ENCODE results near the gene GDPGP1. TPM values are rescaled to one million over a fixed set of nuclear protein-coding genes. Genes with fewer than 3 reads are reported as not detected.
"Not testable (repeated sequence)": the region's sequence is repeated elsewhere in the genome, so short reads cannot be mapped to it uniquely, and the experiment has no call there.

GDPGP1 gene
- total and polyA plus RNA-seq, 2 of the 4 experiments (the other 2 are of a cell fraction): 2.3 to 4.1 TPM

DNA sequence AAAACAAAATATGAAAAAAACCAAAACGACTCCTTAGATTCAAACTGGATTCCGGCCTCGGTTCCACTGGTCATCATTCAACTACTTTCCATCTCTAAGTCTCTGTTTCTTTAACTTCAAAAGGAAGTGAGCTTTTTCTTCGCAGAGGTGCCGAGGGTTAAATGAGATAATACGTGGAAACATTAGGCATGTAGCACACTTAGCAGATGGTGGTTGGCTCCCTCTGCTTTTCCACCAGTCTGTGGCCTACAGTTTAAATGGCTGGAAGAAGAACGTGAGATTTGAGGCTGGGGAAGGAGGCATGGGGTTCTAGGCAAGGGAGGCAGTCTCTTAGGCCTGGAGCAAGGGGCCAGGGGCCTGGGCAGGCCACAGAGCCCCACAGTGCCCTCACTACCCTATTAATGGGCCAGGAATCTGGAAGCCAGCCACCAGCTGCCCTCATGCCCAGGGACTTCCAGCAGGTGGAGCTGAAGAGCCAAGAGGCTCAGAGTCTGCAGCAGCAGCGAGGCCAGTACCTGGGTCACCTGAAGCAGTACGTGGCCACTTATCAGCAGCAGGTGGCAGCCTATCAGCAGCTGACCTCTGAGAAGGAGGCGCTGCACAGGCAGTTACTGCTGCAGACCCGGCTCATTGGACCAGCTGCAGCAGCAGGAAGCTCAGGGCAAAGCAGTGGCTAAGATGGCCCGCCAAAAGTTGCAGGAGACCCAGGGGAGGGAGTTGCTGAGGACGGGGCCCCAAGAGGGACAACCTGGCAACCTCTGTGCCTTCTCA is 59.2 kb downstream of the GDPGP1 start:
- H2AFZ ChIP-seq (replicated peaks; ENCODE audit: low read length, poor library complexity): peak overlapping the region; percentile 23
- in situ Hi-C loops (cut with MboI; ENCODE audit: low sequenced_read_pairs); H3K4me2 ChIP-seq (ENCODE audit: low read depth, low read length); H3K18ac ChIP-seq (ENCODE audit: low read depth, low read length); intact Hi-C loops (cut with micrococcal nuclease); H2BK15ac ChIP-seq (ENCODE audit: low read depth, low read length); H3K14ac ChIP-seq (replicated peaks; ENCODE audit: low read depth, low read length); H4K20me1 ChIP-seq (ENCODE audit: insufficient read depth, low read length); BruUV-seq (replicated peaks); H3K56ac ChIP-seq (ENCODE audit: extremely low read depth, insufficient read depth, low read length); H4K91ac ChIP-seq (ENCODE audit: insufficient read depth, low read depth, low read length); H3K27ac ChIP-seq (ENCODE audit: insufficient read depth, low read length); H3K4me3 ChIP-seq (ENCODE audit: insufficient read depth, low read depth, low read length); dilution Hi-C loops (cut with HindIII; ENCODE audit: low sequenced_read_pairs, unreplicated experiment); H3K4ac ChIP-seq (ENCODE audit: low read depth, low read length); H3K79me1 ChIP-seq (ENCODE audit: low read depth in 1 of 2, low read length in 2 of 2); H3K4me1 ChIP-seq (ENCODE audit: control insufficient read depth, insufficient read depth, low read length); H3K9me1 ChIP-seq (ENCODE audit: insufficient read depth, low read length); H4K5ac ChIP-seq (ENCODE audit: low read depth, low read length); H3K9ac ChIP-seq (ENCODE audit: low read depth, low read length); H3K27me3 ChIP-seq (ENCODE audit: control insufficient read depth, insufficient read depth, low read length); H3K9me3 ChIP-seq (ENCODE audit: control insufficient read depth, insufficient read depth, low read length); H2BK20ac ChIP-seq (ENCODE audit: low read depth, low read length); H2AK5ac ChIP-seq (ENCODE audit: low read depth, low read length); H3K23ac ChIP-seq (ENCODE audit: low read depth, low read length); POLR2A ChIA-PET (ENCODE audit: unreplicated experiment); H2BK5ac ChIP-seq (ENCODE audit: low read depth, low read length, poor library complexity, severe bottlenecking); H3K36me3 ChIP-seq (ENCODE audit: control insufficient read depth, insufficient read depth, low read length); H4K8ac ChIP-seq (ENCODE audit: low read depth in 2 of 2, low read length in 2 of 2); H2AK9ac ChIP-seq (replicated peaks; ENCODE audit: low read depth, low read length, poor library complexity); ATAC-seq (ENCODE audit: low read depth); H2BK120ac ChIP-seq (ENCODE audit: low read depth, low read length): not testable (repeated sequence)
- WGBS, 2 experiments (ENCODE audit: extremely low coverage in 2 of 2, insufficient read length in 1 of 2): 32% methylated on average over 7 of the region's 13 CpGs; no CpG with 5 or more reads in 1 of the 2 experiments
- TF ChIP-seq, protein P1, sequence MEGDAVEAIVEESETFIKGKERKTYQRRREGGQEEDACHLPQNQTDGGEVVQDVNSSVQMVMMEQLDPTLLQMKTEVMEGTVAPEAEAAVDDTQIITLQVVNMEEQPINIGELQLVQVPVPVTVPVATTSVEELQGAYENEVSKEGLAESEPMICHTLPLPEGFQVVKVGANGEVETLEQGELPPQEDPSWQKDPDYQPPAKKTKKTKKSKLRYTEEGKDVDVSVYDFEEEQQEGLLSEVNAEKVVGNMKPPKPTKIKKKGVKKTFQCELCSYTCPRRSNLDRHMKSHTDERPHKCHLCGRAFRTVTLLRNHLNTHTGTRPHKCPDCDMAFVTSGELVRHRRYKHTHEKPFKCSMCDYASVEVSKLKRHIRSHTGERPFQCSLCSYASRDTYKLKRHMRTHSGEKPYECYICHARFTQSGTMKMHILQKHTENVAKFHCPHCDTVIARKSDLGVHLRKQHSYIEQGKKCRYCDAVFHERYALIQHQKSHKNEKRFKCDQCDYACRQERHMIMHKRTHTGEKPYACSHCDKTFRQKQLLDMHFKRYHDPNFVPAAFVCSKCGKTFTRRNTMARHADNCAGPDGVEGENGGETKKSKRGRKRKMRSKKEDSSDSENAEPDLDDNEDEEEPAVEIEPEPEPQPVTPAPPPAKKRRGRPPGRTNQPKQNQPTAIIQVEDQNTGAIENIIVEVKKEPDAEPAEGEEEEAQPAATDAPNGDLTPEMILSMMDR (conservative IDR thresholded peaks at IDR 0.05; ENCODE audit: low read depth, low read length): peak; percentile 60
- TF ChIP-seq RAD21 (IDR thresholded peaks at IDR 0.05; ENCODE audit: low read length) (peak; percentile 49), SMC3 (IDR thresholded peaks at IDR 0.05; ENCODE audit: low read depth, low read length) (peak; percentile 53)
- CTCF ChIA-PET: interaction anchor here (0.6 to 1.8 kb wide), 3 partner anchors 9 to 46 kb away, joined by 3 to 8 read pairs (median 3); no protein-coding TSS in a partner anchor
- DNase-seq: peak; percentile 26
